Panc1 (cell line): ENCODE measurements around the gene TNIP2.

Source experiments
- CTCF ChIP-seq: fragments of 450-650 bp; IDR thresholded peaks from 2 replicates; pipeline ENCODE4 v1.5.1; 2017; ENCODE audit warnings: mild to moderate bottlenecking
- TCF7L2 ChIP-seq: IDR thresholded peaks from 2 replicates; pipeline ENCODE4 v1.6.1; 2011; ENCODE audit warnings: mild to moderate bottlenecking, low read depth, low read length, inconsistent platforms

- no peak for TF ChIP-seq CTCF
- TF ChIP-seq TCF7L2: no peak
These were observed 60.6 kb downstream of the TNIP2 start for GRCh38 chr4:2695346-2696060.
